SH-SY5Y (cell line): ENCODE data around the gene NPM3.

Experiments used
- GATA2 ChIP-seq: IDR thresholded peaks from 2 replicates; pipeline ENCODE4 v1.6.1; 2011; ENCODE audit warnings: mild to moderate bottlenecking, low read depth, low read length
- GATA3 ChIP-seq: IDR thresholded peaks from 2 replicates; pipeline ENCODE4 v1.6.1; 2011; ENCODE audit warnings: low read depth, mild to moderate bottlenecking, low read length, moderate library complexity

DNA sequence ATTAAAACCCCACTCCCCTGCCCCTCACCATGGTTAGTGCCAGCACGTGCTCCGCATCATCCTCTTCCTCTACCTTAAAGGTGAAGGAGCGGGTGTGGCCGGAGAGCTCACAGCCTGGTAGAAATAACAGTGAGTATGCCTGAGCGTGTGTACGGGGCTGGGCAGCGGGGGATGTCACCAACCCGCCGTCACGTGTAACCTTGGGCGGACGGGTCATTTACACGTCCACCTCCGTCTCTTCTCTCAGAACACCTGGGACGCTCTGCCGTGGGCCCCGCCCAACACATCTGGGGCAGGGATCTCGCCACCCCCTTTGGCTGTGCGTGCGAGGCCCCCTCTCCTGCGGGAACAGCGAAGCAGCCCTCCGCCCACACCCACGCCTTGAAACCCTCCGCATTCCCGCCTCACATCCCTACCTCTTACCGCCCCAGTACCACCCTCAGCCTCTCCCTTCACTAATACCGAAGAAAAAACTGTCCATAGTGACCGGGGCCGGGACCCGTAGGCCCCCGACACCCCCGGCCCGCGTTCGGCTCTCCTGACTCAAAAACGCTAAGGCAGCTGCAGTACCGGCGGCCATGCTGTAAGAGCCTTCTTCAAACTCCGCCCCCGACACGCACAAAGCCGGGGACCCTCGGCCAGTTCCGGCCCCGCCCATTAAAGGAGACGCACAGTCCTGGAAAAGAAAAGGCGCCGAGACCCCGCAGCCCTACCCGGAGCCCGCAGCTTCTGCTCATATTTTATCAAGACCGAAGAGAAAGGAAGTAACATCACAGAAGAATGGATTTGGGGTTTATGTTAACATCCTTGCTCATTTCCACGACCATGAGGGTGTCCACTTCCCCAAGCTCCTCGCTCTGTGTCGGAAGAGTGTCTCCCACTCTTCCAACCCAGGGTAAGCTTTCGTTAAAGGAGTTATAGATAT, at the start of gene NPM3:
- no peak for TF ChIP-seq GATA3
- no peak for TF ChIP-seq GATA2
